GM18511 (cell line): Measurements from ENCODE around the gene ARHGAP23.
A peak's percentile ranks its signal among the peaks of the same experiment; 100 is the strongest.
"Not testable (repeated sequence)": the region's sequence is repeated elsewhere in the genome, so short reads cannot be mapped to it uniquely, and the experiment has no call there.

Experiments used
- ATAC-seq: cut with Tn5 transposase; IDR thresholded peaks from one replicate; pipeline ENCODE4 v1.9.1; 2021; ENCODE audit warnings: mild to moderate bottlenecking, moderate library complexity; ENCODE audit not compliant: unreplicated experiment

The ARHGAP23 gene

GRCh38 chr17:38482700-38483043, 54.4 kb downstream of the ARHGAP23 start:
- not testable (repeated sequence) for ATAC-seq

- not testable (repeated sequence) for ATAC-seq
These were observed 56.2 kb downstream of the ARHGAP23 start for GRCh38 chr17:38484242-38485145.

GRCh38 chr17:38485146-38485468, 56.8 kb downstream of the ARHGAP23 start:
- ATAC-seq = no peak

- peak; percentile 78 for ATAC-seq
These were observed 57.5 kb downstream of the ARHGAP23 start for GRCh38 chr17:38485681-38486298.

- ATAC-seq = not testable (repeated sequence)
These were observed 61.5 kb downstream of the ARHGAP23 start for GRCh38 chr17:38489774-38490173.

GRCh38 chr17:38491346-38492066, 63.2 kb downstream of the ARHGAP23 start:
- not testable (repeated sequence) for ATAC-seq

GRCh38 chr17:38492067-38493040, 64.1 kb downstream of the ARHGAP23 start:
- not testable (repeated sequence) for ATAC-seq

GRCh38 chr17:38494152-38494551, 65.9 kb downstream of the ARHGAP23 start:
- ATAC-seq = not testable (repeated sequence)

- ATAC-seq = not testable (repeated sequence)
These were observed 69.4 kb downstream of the ARHGAP23 start for GRCh38 chr17:38497656-38498055.

GRCh38 chr17:38498353-38498752, 70.1 kb downstream of the ARHGAP23 start:
- no peak for ATAC-seq

GRCh38 chr17:38499230-38499629, 71.0 kb downstream of the ARHGAP23 start:
- ATAC-seq = not testable (repeated sequence)

- not testable (repeated sequence) for ATAC-seq
These were observed 73.5 kb downstream of the ARHGAP23 start for GRCh38 chr17:38501718-38502117.

- ATAC-seq = not testable (repeated sequence)
These were observed 75.1 kb downstream of the ARHGAP23 start for GRCh38 chr17:38503286-38503913.

GRCh38 chr17:38504216-38504615, 76.0 kb downstream of the ARHGAP23 start:
- no peak for ATAC-seq

- ATAC-seq = no peak
These were observed 79.2 kb downstream of the ARHGAP23 start for GRCh38 chr17:38507436-38507835.

- no peak for ATAC-seq
These were observed 79.8 kb downstream of the ARHGAP23 start for GRCh38 chr17:38507921-38508569.

GRCh38 chr17:38508570-38508950, 80.3 kb downstream of the ARHGAP23 start:
- ATAC-seq = no peak

- ATAC-seq = no peak
These were observed 80.9 kb downstream of the ARHGAP23 start for GRCh38 chr17:38508954-38509771.
